ENCODE measurements around the gene ARL5A. TPM values are rescaled to one million over a fixed set of nuclear protein-coding genes. Genes with fewer than 3 reads are reported as not detected.

ARL5A gene
- total RNA-seq, 2 donors from 2014 or later: 28.0 to 33.8 TPM

- no peaks in the 10 kb centered on the region for H3K9me3 ChIP-seq
- intact Hi-C loops (cut with DNase I): no loop called here
- no peaks in the 10 kb centered on the region for H3K36me3 ChIP-seq
- H3K27ac ChIP-seq: no peak overlapping the region
- H3K4me1 ChIP-seq (replicated peaks): no peaks in the 10 kb centered on the region
- H3K27me3 ChIP-seq (replicated peaks; ENCODE audit: insufficient read depth): no peaks in the 10 kb centered on the region
- TF ChIP-seq POLR2A (IDR thresholded peaks at IDR 0.05) (no peak), POLR2AphosphoS5 (IDR thresholded peaks at IDR 0.05) (no peak), CTCF (IDR thresholded peaks at IDR 0.05) (no peak)
- WGBS: 86% methylated on average over 4 of the region's 4 CpGs
- H3K4me3 ChIP-seq: no peak overlapping the region
- DNase-seq (ENCODE audit: low spot score): no peak
Observed at GRCh38 chr2:151766437-151767153, 61.6 kb downstream of the ARL5A start.

- H3K4me1 ChIP-seq (replicated peaks): no peaks in the 10 kb centered on the region
- no peak for DNase-seq (ENCODE audit: low spot score)
- no peak overlapping the region for H3K4me3 ChIP-seq
- H3K27ac ChIP-seq: no peak overlapping the region
- TF ChIP-seq POLR2AphosphoS5 (IDR thresholded peaks at IDR 0.05) (no peak), CTCF (IDR thresholded peaks at IDR 0.05) (no peak), POLR2A (IDR thresholded peaks at IDR 0.05) (no peak)
- H3K27me3 ChIP-seq (replicated peaks; ENCODE audit: insufficient read depth): no peaks in the 10 kb centered on the region
- WGBS: 87% methylated on average over 10 of the region's 10 CpGs
- no peaks in the 10 kb centered on the region for H3K36me3 ChIP-seq
- intact Hi-C loops (cut with DNase I): no loop called here
- H3K9me3 ChIP-seq: no peaks in the 10 kb centered on the region
Observed at GRCh38 chr2:151765760-151766410, 62.3 kb downstream of the ARL5A start.

- DNase-seq (ENCODE audit: low spot score): no peak
- TF ChIP-seq CTCF (IDR thresholded peaks at IDR 0.05) (no peak), POLR2A (IDR thresholded peaks at IDR 0.05) (no peak)
- H3K36me3 ChIP-seq: no peaks in the 10 kb centered on the region
- intact Hi-C loops (cut with DNase I): no loop called here
- no peak overlapping the region for H3K4me3 ChIP-seq
- 53% methylated on average over 3 of the region's 3 CpGs for WGBS
- no peaks in the 10 kb centered on the region for H3K9me3 ChIP-seq
- no peaks in the 10 kb centered on the region for H3K4me1 ChIP-seq (replicated peaks)
- no peak overlapping the region for H3K27ac ChIP-seq
- no peaks in the 10 kb centered on the region for H3K27me3 ChIP-seq (replicated peaks; ENCODE audit: insufficient read depth)
Observed at GRCh38 chr2:151762694-151763093, 65.5 kb downstream of the ARL5A start.

GRCh38 chr2:151761687-151762086 lies 66.5 kb downstream of the ARL5A start:
- Histone ChIP-seq H3K36me3 (no peaks in the 10 kb centered on the region), H3K4me1 (replicated peaks) (no peaks in the 10 kb centered on the region), H3K4me3 (no peak overlapping the region), H3K27ac (no peak overlapping the region), H3K27me3 (replicated peaks; ENCODE audit: insufficient read depth) (no peaks in the 10 kb centered on the region), H3K9me3 (no peaks in the 10 kb centered on the region)
- intact Hi-C loops (cut with DNase I): no loop called here
- DNase-seq (ENCODE audit: low spot score): no peak
- TF ChIP-seq CTCF (IDR thresholded peaks at IDR 0.05): no peak
- no peak for TF ChIP-seq POLR2AphosphoS5 (IDR thresholded peaks at IDR 0.05)

- whole genome bisulfite sequencing: 91% methylated on average over 3 of the region's 3 CpGs
- intact Hi-C loops (cut with DNase I): no loop called here
- H3K4me3 ChIP-seq: no peak overlapping the region
- no peak for TF ChIP-seq POLR2A (IDR thresholded peaks at IDR 0.05)
- no peaks in the 10 kb centered on the region for H3K27me3 ChIP-seq (replicated peaks; ENCODE audit: insufficient read depth)
- no peak for DNase-seq (ENCODE audit: low spot score)
- H3K9me3 ChIP-seq: no peaks in the 10 kb centered on the region
- no peak overlapping the region for H3K27ac ChIP-seq
- no peaks in the 10 kb centered on the region for H3K4me1 ChIP-seq (replicated peaks)
- no peaks in the 10 kb centered on the region for H3K36me3 ChIP-seq
Observed at GRCh38 chr2:151761193-151761592, 67.0 kb downstream of the ARL5A start.
